GM19468 (cell line): ENCODE results near the gene DNASE1.

Experiments used
- ATAC-seq: cut with Tn5 transposase; IDR thresholded peaks from one replicate; pipeline ENCODE4 v1.9.1; 2021; ENCODE audit warnings: mild to moderate bottlenecking, moderate library complexity, moderate number of reproducible peaks; ENCODE audit not compliant: unreplicated experiment; ENCODE audit errors: extremely low read depth

DNASE1 gene

DNA sequence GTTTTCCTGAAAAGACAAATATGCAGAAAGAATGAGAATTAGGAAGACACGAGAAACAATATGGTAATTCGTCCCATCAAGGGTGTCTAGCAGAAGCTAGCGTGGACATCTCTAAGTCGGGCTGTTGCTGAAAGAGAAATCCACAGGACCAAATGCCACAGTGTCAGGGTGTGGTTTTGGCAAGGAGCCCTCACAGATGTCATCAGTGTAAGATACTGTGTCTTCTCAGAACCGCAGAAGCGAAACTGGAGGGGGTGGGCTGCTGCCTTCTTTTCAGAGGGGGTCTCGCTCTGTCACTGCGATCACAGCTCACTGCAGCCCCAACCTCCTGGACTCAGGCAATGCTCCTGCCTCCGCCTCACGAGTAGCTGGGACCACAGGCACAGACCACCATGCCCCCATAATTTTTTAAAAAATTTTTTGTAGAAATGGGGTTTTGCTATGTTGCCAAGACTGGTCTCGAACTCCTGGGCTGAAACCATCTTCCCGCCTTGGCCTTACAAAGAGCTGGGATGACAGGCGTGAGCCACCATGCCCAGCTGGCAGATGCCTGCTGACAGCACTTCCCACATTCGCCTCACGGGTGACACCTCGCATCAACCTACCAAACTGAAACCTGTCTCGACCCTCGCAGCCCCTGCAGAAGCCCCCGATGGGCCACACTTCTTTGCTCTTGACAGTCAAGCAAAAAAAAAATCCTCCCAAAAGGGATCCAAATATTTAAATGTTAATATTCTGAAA, 36.7 kb downstream of the DNASE1 start:
- ATAC-seq, result no peak

DNA sequence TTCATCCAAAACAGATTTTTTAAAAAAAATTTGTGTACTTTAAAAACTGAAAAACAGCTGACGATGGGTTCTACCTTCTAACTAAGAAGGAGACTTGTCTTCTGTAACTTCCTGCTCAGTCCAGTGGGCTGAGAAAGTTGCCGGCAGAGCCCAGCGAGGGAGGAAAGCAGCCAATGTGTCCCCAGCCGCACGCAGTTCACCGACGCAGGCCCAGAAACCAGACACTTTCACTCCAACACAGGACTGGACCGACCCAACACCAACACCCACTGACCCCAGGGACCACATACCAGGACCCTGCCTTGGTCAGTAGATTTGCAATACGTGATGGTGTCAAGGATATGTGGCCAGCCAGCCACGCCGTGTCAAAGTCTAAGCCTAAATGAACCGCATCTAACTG, 37.3 kb downstream of the DNASE1 start:
- ATAC-seq, result no peak

DNA sequence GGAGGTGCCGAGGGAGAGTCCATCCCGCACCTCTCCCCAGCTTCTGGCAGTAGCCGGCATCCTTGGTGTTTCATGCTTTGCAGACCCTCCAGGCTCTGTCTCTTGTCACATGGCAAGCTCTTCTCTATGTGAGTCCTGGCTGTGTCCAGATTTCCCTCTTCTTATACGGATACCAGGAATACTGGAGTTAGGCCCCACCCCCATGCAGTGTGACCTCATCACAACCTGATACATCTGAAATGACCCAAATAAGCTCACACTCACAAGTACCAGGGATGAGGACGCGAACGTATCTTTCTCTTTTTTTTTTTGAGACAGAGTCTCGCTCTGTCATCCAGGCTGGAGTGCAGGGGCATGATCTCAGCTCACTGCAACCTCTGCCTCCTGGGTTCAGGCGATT, 39.6 kb downstream of the DNASE1 start:
- no peak for ATAC-seq

- no peak for ATAC-seq
Observed at GRCh38 chr16:3695610-3696369, 41.3 kb downstream of the DNASE1 start.

DNA sequence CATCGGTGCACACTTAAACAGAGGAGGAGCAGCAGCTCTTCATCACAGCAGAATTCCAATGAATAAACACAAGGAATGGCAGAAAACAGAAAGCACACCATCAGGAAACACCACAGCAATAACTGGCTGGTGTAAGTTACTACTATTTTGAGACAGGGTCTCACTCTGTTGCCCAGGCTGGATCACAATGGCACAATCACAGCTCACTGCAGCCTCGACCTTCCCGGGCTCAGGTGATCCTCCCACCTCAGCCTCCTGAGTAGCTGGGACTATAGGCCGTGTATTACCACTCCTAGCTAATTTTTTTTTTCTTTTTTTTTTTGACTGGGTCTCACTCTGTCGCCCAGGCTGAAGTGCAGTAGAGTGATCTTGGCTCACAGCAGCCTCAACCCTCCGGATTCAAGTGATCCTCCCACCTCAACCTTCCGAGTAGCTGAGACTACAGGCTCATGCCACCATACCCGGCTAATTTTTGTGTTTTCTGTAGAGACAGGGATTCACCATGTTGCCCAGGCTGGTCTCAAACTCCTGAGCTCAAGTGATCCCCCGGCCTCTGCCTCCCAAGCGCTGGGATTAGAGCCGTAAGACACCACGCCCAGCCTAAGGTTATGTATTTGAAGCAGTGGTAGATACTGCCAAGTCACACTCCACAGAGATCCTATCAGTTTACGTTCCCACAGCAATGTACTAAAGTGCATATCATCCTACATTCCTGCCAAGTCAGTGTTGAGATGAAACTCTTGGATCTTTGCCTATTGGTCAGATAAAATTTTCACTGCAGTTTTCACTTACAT, 42.1 kb downstream of the DNASE1 start:
- no peak for ATAC-seq

DNA sequence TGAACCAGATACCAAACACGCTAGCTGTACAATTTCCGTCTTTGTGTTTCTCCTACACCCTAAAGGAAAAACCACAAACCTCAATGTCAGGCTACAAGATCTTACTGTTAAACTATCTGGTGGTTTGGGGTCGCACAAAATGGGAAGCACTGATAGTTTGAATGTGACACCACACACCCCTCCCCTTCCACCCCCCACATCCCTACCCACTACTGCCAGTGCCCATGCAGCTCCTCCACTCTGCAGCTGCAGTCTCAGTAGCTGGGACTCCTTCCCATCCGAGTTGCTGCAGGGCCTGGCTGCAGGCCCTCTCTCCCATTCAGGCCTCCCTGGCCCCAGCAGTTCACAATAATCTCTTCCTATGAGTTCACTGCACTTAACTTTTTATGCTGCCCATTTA, 44.5 kb downstream of the DNASE1 start:
- ATAC-seq, result no peak

- ATAC-seq, result no peak
Observed at GRCh38 chr16:3701531-3701930, 47.0 kb downstream of the DNASE1 start.

GRCh38 chr16:3702082-3702481, 47.6 kb downstream of the DNASE1 start:
- no peak for ATAC-seq

GRCh38 chr16:3706253-3707012, 51.9 kb downstream of the DNASE1 start:
- ATAC-seq, result no peak
